Keratinocyte (primary cell): ENCODE data around the gene BICRAL.

Experiments
- EZH2 ChIP-seq: IDR thresholded peaks from one replicate; pipeline ENCODE4 v1.6.1; 2012; ENCODE audit warnings: inconsistent platforms, mild to moderate bottlenecking, low read length, moderate library complexity
- TF ChIP-seq, protein P1 (sequence below), 3 experiments: IDR thresholded peaks in 1 of 3; conservative IDR thresholded peaks in 1 of 3; optimal IDR thresholded peaks in 1 of 3; 2 replicates in 2 of 3; 3 replicates in 1 of 3; pipeline versions ENCODE3 to v1.5.1; 2011; ENCODE audit warnings: low read length in 3 of 3, mild to moderate bottlenecking in 3 of 3, moderate library complexity in 2 of 3, control low read depth in 1 of 3, inconsistent platforms in 1 of 3; ENCODE audit not compliant: insufficient read depth in 2 of 3; ENCODE audit errors: extremely low read depth in 1 of 3

DNA sequence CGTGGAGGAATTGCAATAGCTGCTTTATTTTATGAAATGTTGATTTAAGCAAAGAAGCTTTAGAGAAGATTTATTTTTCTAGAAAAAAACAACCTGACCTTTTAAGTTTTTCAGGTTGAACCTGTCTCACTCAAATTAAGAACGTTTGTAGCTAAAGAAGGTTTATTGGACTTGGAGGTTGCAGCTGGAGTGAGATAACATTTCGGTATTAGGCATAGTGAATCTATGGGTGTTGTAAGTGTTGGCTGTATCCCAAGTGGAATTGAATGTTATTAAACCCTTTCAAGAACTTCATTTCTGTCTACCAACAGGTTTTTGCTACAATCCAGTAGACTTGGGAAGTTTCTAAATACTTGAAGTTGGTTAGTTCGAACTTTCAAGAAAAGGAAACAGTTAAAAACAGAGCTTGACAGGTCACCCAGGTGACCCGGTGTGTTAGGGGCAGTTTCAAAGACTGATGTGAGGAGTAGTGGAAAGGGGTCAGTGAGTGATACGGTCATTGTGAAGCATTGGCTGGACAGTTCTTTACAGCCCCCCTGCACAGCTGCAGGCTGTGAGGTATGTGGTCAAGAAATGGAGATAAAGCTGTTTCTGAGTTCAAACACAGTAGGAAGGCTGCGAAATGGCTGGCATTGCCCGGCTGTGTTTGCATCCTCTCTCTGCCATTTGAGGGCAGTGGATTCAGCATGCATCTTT is 33.5 kb upstream of the BICRAL start:
- TF ChIP-seq, protein P1, sequence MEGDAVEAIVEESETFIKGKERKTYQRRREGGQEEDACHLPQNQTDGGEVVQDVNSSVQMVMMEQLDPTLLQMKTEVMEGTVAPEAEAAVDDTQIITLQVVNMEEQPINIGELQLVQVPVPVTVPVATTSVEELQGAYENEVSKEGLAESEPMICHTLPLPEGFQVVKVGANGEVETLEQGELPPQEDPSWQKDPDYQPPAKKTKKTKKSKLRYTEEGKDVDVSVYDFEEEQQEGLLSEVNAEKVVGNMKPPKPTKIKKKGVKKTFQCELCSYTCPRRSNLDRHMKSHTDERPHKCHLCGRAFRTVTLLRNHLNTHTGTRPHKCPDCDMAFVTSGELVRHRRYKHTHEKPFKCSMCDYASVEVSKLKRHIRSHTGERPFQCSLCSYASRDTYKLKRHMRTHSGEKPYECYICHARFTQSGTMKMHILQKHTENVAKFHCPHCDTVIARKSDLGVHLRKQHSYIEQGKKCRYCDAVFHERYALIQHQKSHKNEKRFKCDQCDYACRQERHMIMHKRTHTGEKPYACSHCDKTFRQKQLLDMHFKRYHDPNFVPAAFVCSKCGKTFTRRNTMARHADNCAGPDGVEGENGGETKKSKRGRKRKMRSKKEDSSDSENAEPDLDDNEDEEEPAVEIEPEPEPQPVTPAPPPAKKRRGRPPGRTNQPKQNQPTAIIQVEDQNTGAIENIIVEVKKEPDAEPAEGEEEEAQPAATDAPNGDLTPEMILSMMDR (optimal IDR thresholded peaks at IDR 0.05 in 1 of 3, IDR thresholded peaks at IDR 0.05 in 1 of 3, conservative IDR thresholded peaks at IDR 0.05 in 1 of 3; ENCODE audit: extremely low read depth in 1 of 3, insufficient read depth in 2 of 3, low read length in 3 of 3), result no peak
- no peak for TF ChIP-seq EZH2
